Hepatocyte (in vitro differentiated cells): ENCODE results near the gene GNG7.

Experiments used
- EZH2 ChIP-seq: fragments of 200-600 bp; sonication (generic); IDR thresholded peaks from 2 replicates; pipeline ENCODE4 v1.6.1; 2016; ENCODE audit warnings: antibody characterized with exemption, mild to moderate bottlenecking, borderline replicate concordance
- EZH2phosphoT487 ChIP-seq: fragments of 200-600 bp; sonication (generic); IDR thresholded peaks from one replicate; pipeline ENCODE4 v1.6.1; 2018; ENCODE audit warnings: antibody characterized with exemption, mild to moderate bottlenecking, low read depth, moderate library complexity; ENCODE audit not compliant: unreplicated experiment, severe bottlenecking
- TF ChIP-seq, protein P1 (sequence below): fragments of 200-600 bp; sonication (generic); IDR thresholded peaks from 2 replicates; pipeline ENCODE4 v1.5.1; 2016; ENCODE audit warnings: antibody characterized with exemption, mild to moderate bottlenecking; ENCODE audit not compliant: poor library complexity

DNA sequence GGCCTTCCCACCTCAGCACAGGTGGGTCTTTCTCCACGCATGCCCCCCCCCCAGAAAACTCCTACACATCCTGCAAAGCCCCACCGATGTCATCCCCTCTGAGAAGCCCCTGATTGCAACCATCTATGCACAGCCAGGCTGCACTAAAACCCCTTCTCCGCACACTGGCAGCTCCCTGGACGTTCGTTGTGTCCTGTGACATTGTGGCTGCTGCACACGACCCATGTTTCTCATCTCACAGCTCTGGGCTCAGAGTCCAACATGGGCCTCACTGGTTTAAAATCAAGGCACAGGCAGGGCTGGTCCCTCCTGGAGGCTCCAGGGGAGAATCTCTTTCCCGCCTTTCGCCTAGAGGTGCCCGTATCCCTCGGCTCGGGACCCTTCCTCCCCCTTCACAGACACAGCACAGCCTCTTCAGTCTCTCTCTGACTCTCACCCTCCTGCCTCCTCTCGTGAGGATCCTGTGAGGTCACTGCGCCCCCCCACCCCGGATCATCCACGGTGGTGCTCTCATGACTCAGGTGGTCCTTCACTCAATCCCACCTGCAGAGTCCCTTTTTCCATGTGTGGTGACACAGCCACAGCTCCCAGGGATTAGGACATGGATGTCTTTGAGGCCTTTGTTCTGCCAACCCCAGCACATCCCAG, 155.3 kb downstream of the GNG7 start:
- TF ChIP-seq, protein P1, sequence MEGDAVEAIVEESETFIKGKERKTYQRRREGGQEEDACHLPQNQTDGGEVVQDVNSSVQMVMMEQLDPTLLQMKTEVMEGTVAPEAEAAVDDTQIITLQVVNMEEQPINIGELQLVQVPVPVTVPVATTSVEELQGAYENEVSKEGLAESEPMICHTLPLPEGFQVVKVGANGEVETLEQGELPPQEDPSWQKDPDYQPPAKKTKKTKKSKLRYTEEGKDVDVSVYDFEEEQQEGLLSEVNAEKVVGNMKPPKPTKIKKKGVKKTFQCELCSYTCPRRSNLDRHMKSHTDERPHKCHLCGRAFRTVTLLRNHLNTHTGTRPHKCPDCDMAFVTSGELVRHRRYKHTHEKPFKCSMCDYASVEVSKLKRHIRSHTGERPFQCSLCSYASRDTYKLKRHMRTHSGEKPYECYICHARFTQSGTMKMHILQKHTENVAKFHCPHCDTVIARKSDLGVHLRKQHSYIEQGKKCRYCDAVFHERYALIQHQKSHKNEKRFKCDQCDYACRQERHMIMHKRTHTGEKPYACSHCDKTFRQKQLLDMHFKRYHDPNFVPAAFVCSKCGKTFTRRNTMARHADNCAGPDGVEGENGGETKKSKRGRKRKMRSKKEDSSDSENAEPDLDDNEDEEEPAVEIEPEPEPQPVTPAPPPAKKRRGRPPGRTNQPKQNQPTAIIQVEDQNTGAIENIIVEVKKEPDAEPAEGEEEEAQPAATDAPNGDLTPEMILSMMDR = no peak
- TF ChIP-seq EZH2 (no peak), EZH2phosphoT487 (no peak)
